Right lobe of liver (tissue), 4 donors: ENCODE measurements around the gene MUSK.

Source experiments
- POLR2A ChIP-seq: fragments of 450-650 bp; IDR thresholded peaks from one replicate; pipeline ENCODE4 v1.6.1; 2017; ENCODE audit warnings: antibody characterized with exemption, mild to moderate bottlenecking
- TF ChIP-seq, protein P1 (sequence below), 4 donors: fragments of 200-600 bp in 3 of 4; fragments of 450-650 bp in 1 of 4; IDR thresholded peaks; one replicate each; pipeline versions ENCODE4 v1.5.1 to v1.8.0; 2016 to 2022; ENCODE audit warnings: antibody characterized with exemption in 4 of 4, mild to moderate bottlenecking in 2 of 4
- donor health status: DM: no; HTN: no; CAD: no.
- donor health status: DM: no; HTN: no; CAD: no.
- donor health status: DM: no; HTN: yes; CAD: no.

DNA sequence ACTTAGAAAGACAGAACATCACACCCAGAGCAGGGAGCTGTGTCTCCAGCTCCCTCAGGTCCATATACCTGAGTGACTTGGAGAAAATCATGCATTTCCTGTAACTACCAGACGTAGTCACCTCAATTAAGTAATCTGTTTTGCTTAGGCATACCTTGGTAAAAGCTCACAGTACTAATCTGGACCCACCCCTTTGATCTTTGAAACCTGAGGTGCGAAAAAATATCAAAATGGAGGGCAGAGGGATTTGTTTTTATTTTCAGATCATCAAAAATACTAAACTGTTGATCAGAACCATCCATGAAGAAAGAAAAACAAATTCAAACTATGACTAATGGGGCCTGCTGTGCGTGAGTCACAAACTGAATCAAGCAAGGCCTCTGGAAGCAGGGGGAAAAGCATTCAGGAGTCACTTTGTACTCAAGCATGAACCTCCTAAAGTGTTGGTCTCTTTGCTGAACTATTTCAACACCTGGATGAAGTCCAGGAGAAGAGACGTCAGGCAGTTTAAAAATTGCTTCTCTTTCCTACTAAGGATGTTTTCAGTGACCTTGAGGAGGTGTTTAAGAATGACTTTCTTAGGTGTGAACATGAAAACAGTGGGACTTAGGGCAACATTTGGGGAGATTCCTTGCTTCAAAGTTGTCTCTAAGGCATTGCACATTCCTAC is 76.3 kb downstream of the MUSK start:
- TF ChIP-seq, protein P1, sequence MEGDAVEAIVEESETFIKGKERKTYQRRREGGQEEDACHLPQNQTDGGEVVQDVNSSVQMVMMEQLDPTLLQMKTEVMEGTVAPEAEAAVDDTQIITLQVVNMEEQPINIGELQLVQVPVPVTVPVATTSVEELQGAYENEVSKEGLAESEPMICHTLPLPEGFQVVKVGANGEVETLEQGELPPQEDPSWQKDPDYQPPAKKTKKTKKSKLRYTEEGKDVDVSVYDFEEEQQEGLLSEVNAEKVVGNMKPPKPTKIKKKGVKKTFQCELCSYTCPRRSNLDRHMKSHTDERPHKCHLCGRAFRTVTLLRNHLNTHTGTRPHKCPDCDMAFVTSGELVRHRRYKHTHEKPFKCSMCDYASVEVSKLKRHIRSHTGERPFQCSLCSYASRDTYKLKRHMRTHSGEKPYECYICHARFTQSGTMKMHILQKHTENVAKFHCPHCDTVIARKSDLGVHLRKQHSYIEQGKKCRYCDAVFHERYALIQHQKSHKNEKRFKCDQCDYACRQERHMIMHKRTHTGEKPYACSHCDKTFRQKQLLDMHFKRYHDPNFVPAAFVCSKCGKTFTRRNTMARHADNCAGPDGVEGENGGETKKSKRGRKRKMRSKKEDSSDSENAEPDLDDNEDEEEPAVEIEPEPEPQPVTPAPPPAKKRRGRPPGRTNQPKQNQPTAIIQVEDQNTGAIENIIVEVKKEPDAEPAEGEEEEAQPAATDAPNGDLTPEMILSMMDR (IDR thresholded peaks at IDR 0.05) = no peak
- no peak for TF ChIP-seq POLR2A
